Activated T-helper 9 cell treated with anti-CD3 and anti-CD28 coated beads, Interleukin-2, amount 50 U/mL, for 16 hours (primary cell): ENCODE data around the gene SGCD.
"Not testable (repeated sequence)": the region's sequence is repeated elsewhere in the genome, so short reads cannot be mapped to it uniquely, and the experiment has no call there.

Experiments used
- DNase-seq: peaks from one replicate; pipeline ENCODE4 v3.0.0-alpha.2; 2020; ENCODE audit warnings: low read depth

SGCD gene

GRCh38 chr5:156640691-156641241, 313.8 kb downstream of the SGCD start:
- no peak for DNase-seq

- no peak for DNase-seq
Observed at GRCh38 chr5:156641686-156642085, 314.7 kb downstream of the SGCD start.

- DNase-seq = no peak
Observed at GRCh38 chr5:156647034-156647451, 320.1 kb downstream of the SGCD start.

- DNase-seq = no peak
Observed at GRCh38 chr5:156654444-156654843, 327.5 kb downstream of the SGCD start.

GRCh38 chr5:156655732-156656131, 328.8 kb downstream of the SGCD start:
- DNase-seq = no peak

- DNase-seq = not testable (repeated sequence)
Observed at GRCh38 chr5:156664832-156665231, 337.9 kb downstream of the SGCD start.

- not testable (repeated sequence) for DNase-seq
Observed at GRCh38 chr5:156666686-156667085, 339.7 kb downstream of the SGCD start.

- no peak for DNase-seq
Observed at GRCh38 chr5:156667616-156668015, 340.7 kb downstream of the SGCD start.

- no peak for DNase-seq
Observed at GRCh38 chr5:156669416-156669815, 342.5 kb downstream of the SGCD start.

- no peak for DNase-seq
Observed at GRCh38 chr5:156670615-156671014, 343.7 kb downstream of the SGCD start.

GRCh38 chr5:156675395-156675794, 348.4 kb downstream of the SGCD start:
- DNase-seq = no peak

GRCh38 chr5:156677963-156678362, 351.0 kb downstream of the SGCD start:
- no peak for DNase-seq

GRCh38 chr5:156678484-156678883, 351.5 kb downstream of the SGCD start:
- no peak for DNase-seq

GRCh38 chr5:156680831-156681230, 353.9 kb downstream of the SGCD start:
- DNase-seq = no peak

GRCh38 chr5:156681265-156681664, 354.3 kb downstream of the SGCD start:
- no peak for DNase-seq

GRCh38 chr5:156682971-156683370, 356.0 kb downstream of the SGCD start:
- no peak for DNase-seq

GRCh38 chr5:156683509-156683908, 356.5 kb downstream of the SGCD start:
- no peak for DNase-seq

GRCh38 chr5:156684216-156684615, 357.3 kb downstream of the SGCD start:
- DNase-seq = no peak

GRCh38 chr5:156685481-156685880, 358.5 kb downstream of the SGCD start:
- DNase-seq = no peak

GRCh38 chr5:156686380-156686779, 359.4 kb downstream of the SGCD start:
- no peak for DNase-seq

- no peak for DNase-seq
Observed at GRCh38 chr5:156686796-156687195, 359.8 kb downstream of the SGCD start.

GRCh38 chr5:156687514-156687913, 360.6 kb downstream of the SGCD start:
- DNase-seq = no peak

- no peak for DNase-seq
Observed at GRCh38 chr5:156691572-156691971, 364.6 kb downstream of the SGCD start.

- DNase-seq = no peak
Observed at GRCh38 chr5:156693113-156693512, 366.1 kb downstream of the SGCD start.

- DNase-seq = no peak
Observed at GRCh38 chr5:156694598-156694997, 367.6 kb downstream of the SGCD start.
